Esophagus (tissue), 2 donors: Measurements from ENCODE around the gene SOX12. TPM values are rescaled to one million over a fixed set of nuclear protein-coding genes. Genes with fewer than 3 reads are reported as not detected.

ENCODE experiments used
- H3K27ac ChIP-seq, 2 donors: one replicate each; pipeline ENCODE4 v1.5.1; 2013; ENCODE audit warnings: low read depth in 2 of 2, mild to moderate bottlenecking in 2 of 2, inconsistent platforms in 1 of 2, low read length in 1 of 2, moderate library complexity in 1 of 2
- H3K27me3 ChIP-seq, 2 donors: one replicate each; pipeline ENCODE4 v1.6.1; 2013; ENCODE audit warnings: low read length in 2 of 2, control low read depth in 1 of 2, mild to moderate bottlenecking in 1 of 2; ENCODE audit not compliant: insufficient read depth in 2 of 2, control insufficient read depth in 1 of 2
- H3K36me3 ChIP-seq, 2 donors: one replicate each; pipeline ENCODE4 v1.6.1; 2013; ENCODE audit warnings: low read length in 1 of 2; ENCODE audit not compliant: control insufficient read depth in 2 of 2, insufficient read depth in 2 of 2
- H3K4me1 ChIP-seq, 2 donors: one replicate each; pipeline ENCODE4 v1.6.1; 2013; ENCODE audit warnings: low read length in 1 of 2; ENCODE audit not compliant: control insufficient read depth in 2 of 2, insufficient read depth in 2 of 2
- H3K4me3 ChIP-seq, 2 donors: one replicate each; pipeline ENCODE4 v1.5.1; 2013; ENCODE audit warnings: low read length in 2 of 2, mild to moderate bottlenecking in 2 of 2, low read depth in 1 of 2, moderate library complexity in 1 of 2
- H3K9me3 ChIP-seq, 2 donors: one replicate each; pipeline ENCODE4 v1.6.1; 2013; ENCODE audit warnings: mild to moderate bottlenecking in 2 of 2, low read depth in 1 of 2, low read length in 1 of 2, moderate library complexity in 1 of 2; ENCODE audit not compliant: control insufficient read depth in 2 of 2, insufficient read depth in 1 of 2
- WGBS, 2 donors: extraction: QIAGEN DNeasy Blood & Tissue Kit; methylation state at CpG; one replicate each; pipeline ENCODE4 v1.1.7; 2013; 5-methylcytosine and 5-hydroxymethylcytosine counted together
- polyA plus RNA-seq, 2 donors: library from polyadenylated mRNA; stranded (reverse); fragments of 200-250 nt; gene quantifications; one replicate each; pipeline ENCODE4 v1.2.3, GENCODE V29; 2013
- donor health status: healthy with polysubstance abuse.
- donor health status: Bipolar disorder and iron deficiency.

Gene SOX12
- polyA plus RNA-seq = 1 to 10 TPM; 2.2 to 2.4 TPM

- Histone ChIP-seq H3K27ac (peak within 1 kb of the TSS; percentile 87 to 99), H3K27me3 (no peaks in the 10 kb centered on the region), H3K36me3 (no peaks in the 10 kb centered on the region), H3K9me3 (peaks cover 0 to 3% of the 10 kb centered on the region in 2 donors), H3K4me1 (peaks cover 3 to 9% of the 10 kb centered on the region in 2 donors), H3K4me3 (peak within 1 kb of the TSS; percentile 66 to 72)
- 0% methylated on average over 69 to 106 of the region's 106 CpGs for WGBS, 2 donors
Observed at GRCh38 chr20:325045-325888, at the start of gene SOX12. TSS of gene SOX12 (plus strand) at chr20:325552. CDS start at chr20:325925, 373 bp downstream.

- H3K36me3 ChIP-seq = peaks cover 3 to 5% of the 10 kb centered on the region in 2 donors
- H3K27me3 ChIP-seq = no peaks in the 10 kb centered on the region
- no peaks in the 10 kb centered on the region for H3K4me1 ChIP-seq
- no peak overlapping the region for H3K27ac ChIP-seq
- WGBS, 2 donors = 88 to 92% methylated on average over 7 of the region's 7 CpGs
- H3K9me3 ChIP-seq = no peaks in the 10 kb centered on the region
- no peak overlapping the region for H3K4me3 ChIP-seq
Observed at GRCh38 chr20:275791-276190, 49.6 kb upstream of the SOX12 start.

- Histone ChIP-seq H3K27me3 (no peaks in the 10 kb centered on the region), H3K4me3 (no peak overlapping the region), H3K9me3 (no peaks in the 10 kb centered on the region), H3K27ac (no peak overlapping the region), H3K36me3 (peaks cover 3 to 5% of the 10 kb centered on the region in 2 donors), H3K4me1 (no peaks in the 10 kb centered on the region)
- WGBS, 2 donors = 94% methylated on average over 12 of the region's 12 CpGs
Observed at GRCh38 chr20:276620-277495, 48.5 kb upstream of the SOX12 start.

GRCh38 chr20:277496-277781, 47.9 kb upstream of the SOX12 start:
- H3K27ac ChIP-seq = no peak overlapping the region
- H3K27me3 ChIP-seq = no peaks in the 10 kb centered on the region
- H3K4me3 ChIP-seq = no peak overlapping the region
- no peaks in the 10 kb centered on the region for H3K4me1 ChIP-seq
- peaks cover 3 to 5% of the 10 kb centered on the region in 2 donors for H3K36me3 ChIP-seq
- WGBS, 2 donors = 38% methylated on average over 2 of the region's 3 CpGs
- no peaks in the 10 kb centered on the region for H3K9me3 ChIP-seq

GRCh38 chr20:278181-278580, 47.2 kb upstream of the SOX12 start:
- H3K4me1 ChIP-seq = no peaks in the 10 kb centered on the region
- H3K36me3 ChIP-seq = peaks cover 3 to 5% of the 10 kb centered on the region in 2 donors
- no peaks in the 10 kb centered on the region for H3K9me3 ChIP-seq
- H3K27ac ChIP-seq = no peak overlapping the region
- H3K27me3 ChIP-seq = no peaks in the 10 kb centered on the region
- H3K4me3 ChIP-seq = no peak overlapping the region
- WGBS, 2 donors = 91 to 92% methylated on average over 5 of the region's 5 CpGs

GRCh38 chr20:278607-279571, 46.5 kb upstream of the SOX12 start:
- H3K27ac ChIP-seq = no peak overlapping the region
- H3K4me1 ChIP-seq = no peaks in the 10 kb centered on the region
- no peaks in the 10 kb centered on the region for H3K27me3 ChIP-seq
- H3K4me3 ChIP-seq = no peak overlapping the region
- H3K9me3 ChIP-seq = no peaks in the 10 kb centered on the region
- peaks cover 3 to 5% of the 10 kb centered on the region in 2 donors for H3K36me3 ChIP-seq
- 72 to 77% methylated on average over 60 to 74 of the region's 88 CpGs for WGBS, 2 donors

GRCh38 chr20:284172-284571, 41.2 kb upstream of the SOX12 start:
- H3K4me1 ChIP-seq = no peaks in the 10 kb centered on the region
- H3K36me3 ChIP-seq = no peaks in the 10 kb centered on the region
- H3K27me3 ChIP-seq = no peaks in the 10 kb centered on the region
- no peaks in the 10 kb centered on the region for H3K9me3 ChIP-seq
- 51 to 71% methylated on average over 3 of the region's 3 CpGs for WGBS, 2 donors
- no peak overlapping the region for H3K4me3 ChIP-seq
- H3K27ac ChIP-seq = no peak overlapping the region

- Histone ChIP-seq H3K27ac (no peak overlapping the region), H3K9me3 (no peaks in the 10 kb centered on the region), H3K27me3 (no peaks in the 10 kb centered on the region), H3K4me1 (no peaks in the 10 kb centered on the region), H3K4me3 (no peak overlapping the region), H3K36me3 (no peaks in the 10 kb centered on the region)
- WGBS, 2 donors = 72 to 78% methylated on average over 2 of the region's 2 CpGs
Observed at GRCh38 chr20:286508-286907, 38.8 kb upstream of the SOX12 start.
